IMR-90 (cell line): ENCODE data around the gene FOXS1. TPM values are rescaled to one million over a fixed set of nuclear protein-coding genes. Genes with fewer than 3 reads are reported as not detected.

Experiments used
- ATAC-seq: fragments of 200-7000 bp; cut with Tn5 transposase; 2 replicates; pipeline ENCODE4 v1.9.1; 2020; ENCODE audit warnings: low read depth, mild to moderate bottlenecking, moderate library complexity
- BruUV-seq: library from RNA; stranded (reverse); fragments of 400-500 nt; replicated peaks from 2 replicates; lab custom pipeline; 2021; lab: Mats Ljungman, UMichigan
- CTCF ChIA-PET: fragments of 300-600 bp; formaldehyde crosslinking; extraction: SDS; loops from one replicate; lab custom pipeline; 2021; ENCODE audit warnings: antibody characterized with exemption; lab: Yijun Ruan, JAX
- POLR2A ChIA-PET: fragments of 300-600 bp; sonication (Branson Sonifier 250); formaldehyde crosslinking; loops from one replicate; lab custom pipeline; 2022; ENCODE audit warnings: antibody characterized with exemption; ENCODE audit not compliant: unreplicated experiment; lab: Charles Lee
- DNase-seq: peaks from one replicate; pipeline ENCODE4 v3.0.0; 2013
- H2AFZ ChIP-seq: replicated peaks from 2 replicates; pipeline ENCODE3; 2013; ENCODE audit warnings: low read length, mild to moderate bottlenecking; ENCODE audit not compliant: poor library complexity
- H2AK5ac ChIP-seq: 2 replicates; pipeline ENCODE4 v1.6.1; 2013; ENCODE audit warnings: low read depth, low read length, inconsistent platforms
- H2AK9ac ChIP-seq: replicated peaks from 2 replicates; pipeline ENCODE3; 2013; ENCODE audit warnings: mild to moderate bottlenecking, low read depth, low read length, moderate library complexity; ENCODE audit not compliant: poor library complexity
- H2BK120ac ChIP-seq: 2 replicates; pipeline ENCODE4 v1.6.1; 2013; ENCODE audit warnings: low read depth, low read length, inconsistent platforms
- H2BK15ac ChIP-seq: 3 replicates; pipeline ENCODE4 v1.6.1; 2013; ENCODE audit warnings: low read depth, low read length, inconsistent platforms
- H2BK20ac ChIP-seq: 2 replicates; pipeline ENCODE4 v1.6.1; 2013; ENCODE audit warnings: low read depth, mild to moderate bottlenecking, inconsistent platforms, low read length, moderate library complexity
- H2BK5ac ChIP-seq: 2 replicates; pipeline ENCODE4 v1.6.1; 2013; ENCODE audit warnings: mild to moderate bottlenecking, low read depth, low read length, inconsistent platforms; ENCODE audit not compliant: poor library complexity, severe bottlenecking
- H3K14ac ChIP-seq: replicated peaks from 2 replicates; pipeline ENCODE4 v1.6.1; 2013; ENCODE audit warnings: low read depth, low read length, inconsistent platforms
- H3K18ac ChIP-seq: 2 replicates; pipeline ENCODE4 v1.6.1; 2013; ENCODE audit warnings: low read depth, low read length, control low read depth
- H3K23ac ChIP-seq: 2 replicates; pipeline ENCODE4 v1.6.1; 2013; ENCODE audit warnings: low read depth, low read length, inconsistent platforms
- H3K27ac ChIP-seq: 2 replicates; pipeline ENCODE4 v1.5.1; 2013; ENCODE audit warnings: mild to moderate bottlenecking, control low read depth, low read length; ENCODE audit not compliant: insufficient read depth
- H3K27me3 ChIP-seq: 2 replicates; pipeline ENCODE4 v1.6.1; 2013; ENCODE audit warnings: low read length; ENCODE audit not compliant: control insufficient read depth, insufficient read depth
- H3K36me3 ChIP-seq: 2 replicates; pipeline ENCODE4 v1.6.1; 2013; ENCODE audit warnings: low read length, mixed read lengths; ENCODE audit not compliant: control insufficient read depth, insufficient read depth
- H3K4ac ChIP-seq: 2 replicates; pipeline ENCODE4 v1.6.1; 2013; ENCODE audit warnings: low read depth, low read length, inconsistent platforms
- H3K4me1 ChIP-seq: 2 replicates; pipeline ENCODE4 v1.6.1; 2013; ENCODE audit warnings: low read length, mixed read lengths; ENCODE audit not compliant: control insufficient read depth, insufficient read depth
- H3K4me2 ChIP-seq: 2 replicates; pipeline ENCODE4 v1.6.1; 2013; ENCODE audit warnings: low read depth, mild to moderate bottlenecking, control low read depth, low read length, moderate library complexity
- H3K4me3 ChIP-seq: 2 replicates; pipeline ENCODE4 v1.5.1; 2013; ENCODE audit warnings: low read depth, mild to moderate bottlenecking, control low read depth, low read length, moderate library complexity; ENCODE audit not compliant: insufficient read depth
- H3K56ac ChIP-seq: 2 replicates; pipeline ENCODE4 v1.6.1; 2013; ENCODE audit warnings: low read length, inconsistent platforms; ENCODE audit not compliant: insufficient read depth; ENCODE audit errors: extremely low read depth
- H3K79me1 ChIP-seq, 2 experiments: 2 replicates each; pipeline ENCODE4 v1.6.1; 2013; ENCODE audit warnings: low read length in 2 of 2, inconsistent platforms in 1 of 2, low read depth in 1 of 2
- H3K9ac ChIP-seq: 2 replicates; pipeline ENCODE4 v1.6.1; 2013; ENCODE audit warnings: low read depth, low read length, control low read depth
- H3K9me1 ChIP-seq: 2 replicates; pipeline ENCODE4 v1.6.1; 2013; ENCODE audit warnings: low read length, inconsistent platforms; ENCODE audit not compliant: insufficient read depth
- H3K9me3 ChIP-seq: 2 replicates; pipeline ENCODE4 v1.6.1; 2013; ENCODE audit warnings: low read length; ENCODE audit not compliant: control insufficient read depth, insufficient read depth
- H4K20me1 ChIP-seq: 2 replicates; pipeline ENCODE4 v1.6.1; 2013; ENCODE audit warnings: low read length, inconsistent platforms; ENCODE audit not compliant: insufficient read depth
- H4K5ac ChIP-seq: 2 replicates; pipeline ENCODE4 v1.6.1; 2013; ENCODE audit warnings: mild to moderate bottlenecking, low read depth, low read length, control low read depth
- H4K8ac ChIP-seq, 2 experiments: 2 replicates each; pipeline ENCODE4 v1.6.1; 2013; ENCODE audit warnings: low read depth in 2 of 2, low read length in 2 of 2, control low read depth in 1 of 2, inconsistent platforms in 1 of 2
- H4K91ac ChIP-seq: 2 replicates; pipeline ENCODE4 v1.6.1; 2013; ENCODE audit warnings: low read depth, low read length, inconsistent platforms; ENCODE audit not compliant: insufficient read depth
- BHLHE40 ChIP-seq: fragments of 150-350 bp; IDR thresholded peaks from 2 replicates; pipeline ENCODE4 v1.6.1; 2016; ENCODE audit warnings: mild to moderate bottlenecking, low read depth, low read length
- CEBPB ChIP-seq: IDR thresholded peaks from 2 replicates; pipeline ENCODE4 v1.6.1; 2012; ENCODE audit warnings: low read depth, low read length, improper control_type of control experiment
- CHD1 ChIP-seq: IDR thresholded peaks from 2 replicates; pipeline ENCODE4 v1.6.1; 2012; ENCODE audit warnings: low read depth, low read length, improper control_type of control experiment
- ELK1 ChIP-seq: fragments of 150-350 bp; IDR thresholded peaks from 2 replicates; pipeline ENCODE4 v1.6.1; 2016; ENCODE audit warnings: low read depth, mild to moderate bottlenecking, low read length, moderate library complexity, borderline replicate concordance
- FOS ChIP-seq: fragments of 150-350 bp; IDR thresholded peaks from 2 replicates; pipeline ENCODE4 v1.6.1; 2016; ENCODE audit warnings: low read depth, low read length
- MAFK ChIP-seq: IDR thresholded peaks from 2 replicates; pipeline ENCODE4 v1.6.1; 2012; ENCODE audit warnings: low read depth, low read length, improper control_type of control experiment
- MAZ ChIP-seq: IDR thresholded peaks from 2 replicates; pipeline ENCODE4 v1.6.1; 2012; ENCODE audit warnings: low read depth, mild to moderate bottlenecking, low read length, improper control_type of control experiment, moderate library complexity, borderline replicate concordance
- MXI1 ChIP-seq: IDR thresholded peaks from 2 replicates; pipeline ENCODE4 v1.6.1; 2012; ENCODE audit warnings: low read depth, mild to moderate bottlenecking, low read length, moderate library complexity, borderline replicate concordance
- POLR2A ChIP-seq: IDR thresholded peaks from 2 replicates; pipeline ENCODE4 v1.6.1; 2012; ENCODE audit warnings: mild to moderate bottlenecking, low read depth, low read length
- RAD21 ChIP-seq: IDR thresholded peaks from 2 replicates; pipeline ENCODE4 v1.6.1; 2012; ENCODE audit warnings: low read length, improper control_type of control experiment
- RCOR1 ChIP-seq: IDR thresholded peaks from 2 replicates; pipeline ENCODE4 v1.6.1; 2012; ENCODE audit warnings: mild to moderate bottlenecking, low read length, improper control_type of control experiment; ENCODE audit not compliant: insufficient replicate concordance
- RFX5 ChIP-seq: IDR thresholded peaks from 2 replicates; pipeline ENCODE4 v1.8.0; 2012; ENCODE audit warnings: low read depth, mild to moderate bottlenecking, low read length, moderate library complexity
- SMC3 ChIP-seq: fragments of 150-350 bp; IDR thresholded peaks from 2 replicates; pipeline ENCODE4 v1.6.1; 2016; ENCODE audit warnings: low read depth, mild to moderate bottlenecking, antibody characterized with exemption, low read length, moderate library complexity
- USF2 ChIP-seq: fragments of 150-350 bp; IDR thresholded peaks from 2 replicates; pipeline ENCODE4 v1.6.1; 2017; ENCODE audit warnings: mild to moderate bottlenecking, antibody characterized with exemption, low read length, low read depth
- WGBS, 2 experiments: methylation state at CpG; one replicate each; pipeline versions ENCODE4 v1.1.5 to v1.1.7; 2013; ENCODE audit warnings: missing lambda C conversion rate in 2 of 2; ENCODE audit not compliant: insufficient read length in 1 of 2; ENCODE audit errors: extremely low coverage in 2 of 2; 5-methylcytosine and 5-hydroxymethylcytosine counted together
- dilution Hi-C: fragments of 300-500 bp; cut with HindIII; formaldehyde crosslinking; loops from one replicate; pipeline ENCODE4 v1.14.3; 2018; ENCODE audit warnings: low sequenced_read_pairs; ENCODE audit not compliant: unreplicated experiment
- in situ Hi-C: fragments of 300-500 bp; cut with MboI; formaldehyde crosslinking; loops from 3 replicates; pipeline ENCODE4 v1.14.3; 2019; ENCODE audit warnings: low sequenced_read_pairs, inconsistent platforms, mixed read lengths
- intact Hi-C: fragments of 100-400 bp; cut with micrococcal nuclease; formaldehyde crosslinking; loops from 2 replicates; pipeline ENCODE4 v1.10.0; 2022
- polyA plus RNA-seq, 3 experiments: library from polyadenylated mRNA; depleted of rRNA; stranded (reverse); fragments of >200 nt; gene quantifications; 2 replicates each; pipeline ENCODE4 v1.2.3, GENCODE V29; 2012; ENCODE audit warnings: low replicate concordance in 1 of 3
- total RNA-seq: library from RNA; depleted of rRNA; stranded (reverse); fragments of >200 nt; gene quantifications from 2 replicates; pipeline ENCODE4 v1.2.3, GENCODE V29; 2012
- TF ChIP-seq, protein P1 (sequence below): conservative IDR thresholded peaks from 2 replicates; pipeline ENCODE4 v1.5.1; 2012; ENCODE audit warnings: mild to moderate bottlenecking, low read depth, low read length, improper control_type of control experiment

The FOXS1 gene
- total and polyA plus RNA-seq, 2 of the 4 experiments (the other 2 are of a cell fraction): not detected

GRCh38 chr20:31806564-31807355, 38.6 kb downstream of the FOXS1 start:
- no peak overlapping the region for H2BK15ac ChIP-seq
- BruUV-seq: no TSS peak
- ATAC-seq (no peak), DNase-seq (no peak)
- H2BK5ac ChIP-seq: no peak overlapping the region
- no peak overlapping the region for H2BK20ac ChIP-seq
- H3K23ac ChIP-seq: no peak overlapping the region
- no peak overlapping the region for H4K91ac ChIP-seq
- H3K18ac ChIP-seq: no peak overlapping the region
- intact Hi-C loops (loop anchor here (5.0 kb wide), 1 partner anchor 366 kb away; no protein-coding TSS in a partner anchor), dilution Hi-C loops (no loop called here), in situ Hi-C loops (no loop called here)
- no peaks in the 10 kb centered on the region for H3K36me3 ChIP-seq
- ChIA-PET CTCF (interaction anchor here (0.5 kb wide), 1 partner anchor 652 kb away, joined by 4 read pairs; no protein-coding TSS in a partner anchor), POLR2A (no interaction called here)
- H4K8ac ChIP-seq: no peak overlapping the region
- no peak overlapping the region for H4K5ac ChIP-seq
- no peak overlapping the region for H2AK9ac ChIP-seq
- H3K27me3 ChIP-seq: no peaks in the 10 kb centered on the region
- no peak overlapping the region for H3K4ac ChIP-seq
- H3K27ac ChIP-seq: no peak overlapping the region
- H3K56ac ChIP-seq: no peak overlapping the region
- no peak overlapping the region for H2BK120ac ChIP-seq
- H3K4me3 ChIP-seq: no peak overlapping the region
- peaks cover 3 to 14% of the 10 kb centered on the region in 2 experiments; a peak in 3 of 4 replicates for H3K79me1 ChIP-seq
- no peaks in the 10 kb centered on the region for H3K9me3 ChIP-seq
- H2AK5ac ChIP-seq: no peak overlapping the region
- H2AFZ ChIP-seq: no peak overlapping the region
- H3K4me1 ChIP-seq: peaks cover 11% of the 10 kb centered on the region
- H3K14ac ChIP-seq: no peak overlapping the region
- H3K9me1 ChIP-seq: peaks cover 15% of the 10 kb centered on the region
- no peak overlapping the region for H3K9ac ChIP-seq
- whole genome bisulfite sequencing, 2 experiments: 98% methylated on average over 5 of the region's 8 CpGs; no CpG with 5 or more reads in 1 of the 2 experiments
- no peak overlapping the region for H3K4me2 ChIP-seq
- no peaks in the 10 kb centered on the region for H4K20me1 ChIP-seq
- TF ChIP-seq MAFK: no peak
- TF ChIP-seq MAZ: no peak
- no peak for TF ChIP-seq POLR2A
- TF ChIP-seq RAD21: no peak
- TF ChIP-seq CEBPB: no peak
- TF ChIP-seq FOS: no peak
- TF ChIP-seq ELK1: no peak
- TF ChIP-seq MXI1: no peak
- TF ChIP-seq RCOR1: no peak
- no peak for TF ChIP-seq SMC3
- TF ChIP-seq BHLHE40: no peak
- no peak for TF ChIP-seq USF2
- no peak for TF ChIP-seq RFX5
- no peak for TF ChIP-seq CHD1
- TF ChIP-seq, protein P1, sequence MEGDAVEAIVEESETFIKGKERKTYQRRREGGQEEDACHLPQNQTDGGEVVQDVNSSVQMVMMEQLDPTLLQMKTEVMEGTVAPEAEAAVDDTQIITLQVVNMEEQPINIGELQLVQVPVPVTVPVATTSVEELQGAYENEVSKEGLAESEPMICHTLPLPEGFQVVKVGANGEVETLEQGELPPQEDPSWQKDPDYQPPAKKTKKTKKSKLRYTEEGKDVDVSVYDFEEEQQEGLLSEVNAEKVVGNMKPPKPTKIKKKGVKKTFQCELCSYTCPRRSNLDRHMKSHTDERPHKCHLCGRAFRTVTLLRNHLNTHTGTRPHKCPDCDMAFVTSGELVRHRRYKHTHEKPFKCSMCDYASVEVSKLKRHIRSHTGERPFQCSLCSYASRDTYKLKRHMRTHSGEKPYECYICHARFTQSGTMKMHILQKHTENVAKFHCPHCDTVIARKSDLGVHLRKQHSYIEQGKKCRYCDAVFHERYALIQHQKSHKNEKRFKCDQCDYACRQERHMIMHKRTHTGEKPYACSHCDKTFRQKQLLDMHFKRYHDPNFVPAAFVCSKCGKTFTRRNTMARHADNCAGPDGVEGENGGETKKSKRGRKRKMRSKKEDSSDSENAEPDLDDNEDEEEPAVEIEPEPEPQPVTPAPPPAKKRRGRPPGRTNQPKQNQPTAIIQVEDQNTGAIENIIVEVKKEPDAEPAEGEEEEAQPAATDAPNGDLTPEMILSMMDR: no peak
